HG02678 (cell line): Measurements from ENCODE around the gene SDCBP2.

ENCODE experiments used
- ATAC-seq: cut with Tn5 transposase; IDR thresholded peaks from one replicate; pipeline ENCODE4 v1.9.1; 2021; ENCODE audit warnings: mild to moderate bottlenecking, moderate library complexity; ENCODE audit not compliant: unreplicated experiment

SDCBP2 gene

GRCh38 chr20:1331801-1332453, 3.0 kb upstream of the SDCBP2 start:
- no peak for ATAC-seq

GRCh38 chr20:1331101-1331500, 2.2 kb upstream of the SDCBP2 start:
- no peak for ATAC-seq

- no peak for ATAC-seq
These were observed 1.3 kb upstream of the SDCBP2 start for GRCh38 chr20:1330075-1330830.

- no peak for ATAC-seq
These were observed 886 bp downstream of the SDCBP2 start for GRCh38 chr20:1327827-1328679.

- ATAC-seq = no peak
These were observed 1.7 kb downstream of the SDCBP2 start for GRCh38 chr20:1327241-1327653.

- no peak for ATAC-seq
These were observed 2.7 kb downstream of the SDCBP2 start for GRCh38 chr20:1326031-1326930.

- peak; percentile 84 for ATAC-seq
These were observed 3.5 kb downstream of the SDCBP2 start for GRCh38 chr20:1325173-1326030.

GRCh38 chr20:1324598-1325172, 4.3 kb downstream of the SDCBP2 start:
- ATAC-seq = no peak

GRCh38 chr20:1323830-1324597, 4.9 kb downstream of the SDCBP2 start:
- ATAC-seq = no peak

GRCh38 chr20:1323256-1323655, 5.7 kb downstream of the SDCBP2 start:
- no peak for ATAC-seq

GRCh38 chr20:1322511-1323245, 6.3 kb downstream of the SDCBP2 start:
- no peak for ATAC-seq

- ATAC-seq = no peak
These were observed 7.3 kb downstream of the SDCBP2 start for GRCh38 chr20:1321654-1321939.

- no peak for ATAC-seq
These were observed 7.9 kb downstream of the SDCBP2 start for GRCh38 chr20:1320902-1321653.

- ATAC-seq = no peak
These were observed 8.9 kb downstream of the SDCBP2 start for GRCh38 chr20:1320016-1320415.

GRCh38 chr20:1319462-1319861, 9.5 kb downstream of the SDCBP2 start:
- no peak for ATAC-seq

- no peak for ATAC-seq
These were observed 9.9 kb downstream of the SDCBP2 start for GRCh38 chr20:1319051-1319450.

- no peak for ATAC-seq
These were observed 11.2 kb downstream of the SDCBP2 start for GRCh38 chr20:1317545-1318255.
